GM18502 (cell line): ENCODE data around the gene RNU11.
"Not testable (repeated sequence)": the region's sequence is repeated elsewhere in the genome, so short reads cannot be mapped to it uniquely, and the experiment has no call there.

Source experiments
- ATAC-seq: cut with Tn5 transposase; IDR thresholded peaks from one replicate; pipeline ENCODE4 v1.9.1; 2021; ENCODE audit warnings: mild to moderate bottlenecking; ENCODE audit not compliant: unreplicated experiment, poor library complexity

The RNU11 gene

DNA sequence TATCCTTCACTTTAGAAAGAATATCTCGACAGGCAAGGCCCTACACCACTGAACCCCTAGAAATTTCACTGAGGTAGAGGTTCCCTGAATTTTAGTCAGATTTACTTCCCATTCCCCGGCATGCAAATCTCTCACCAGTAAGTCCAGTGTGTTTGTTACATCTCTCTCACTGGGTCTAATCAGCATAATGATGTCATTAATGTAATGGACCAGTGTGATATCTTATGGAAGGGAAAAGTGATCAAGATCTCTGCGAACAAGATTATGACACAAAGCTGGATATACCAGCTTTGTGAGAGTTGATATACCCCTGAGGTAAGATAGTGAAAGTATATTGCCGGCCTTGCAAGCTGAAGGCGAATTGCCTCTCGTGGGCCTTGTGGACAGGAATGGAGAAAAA is 7.9 kb downstream of the RNU11 start:
- ATAC-seq: no peak

DNA sequence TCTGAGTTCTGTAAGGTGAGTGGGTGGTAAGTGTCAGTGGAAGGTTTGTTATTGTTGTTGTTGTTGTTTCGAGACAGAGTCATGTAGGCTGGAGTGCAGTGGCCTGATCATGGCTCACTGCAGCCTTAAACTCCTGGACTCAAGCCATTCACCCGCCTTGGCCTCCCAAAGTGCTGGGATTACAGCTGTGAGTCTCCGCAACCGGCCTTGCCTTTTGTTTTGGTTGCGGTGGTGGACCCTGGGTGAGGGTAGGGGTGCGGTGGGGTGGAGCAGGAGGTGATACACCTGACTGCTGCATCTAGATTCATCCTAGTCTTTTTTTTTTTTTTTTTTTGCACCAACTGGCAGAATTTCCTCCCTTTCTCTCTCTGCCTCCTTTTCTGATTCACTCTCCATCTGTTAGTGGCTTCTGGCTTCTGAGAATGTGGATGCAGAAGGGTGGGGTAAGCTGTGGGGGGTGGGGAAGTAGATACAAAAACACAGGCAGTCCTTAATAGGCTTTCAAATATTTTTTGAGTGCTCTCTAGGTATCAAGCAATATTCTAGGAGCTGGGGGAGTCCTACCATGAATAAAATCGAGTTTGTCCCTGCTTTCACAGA is 15.6 kb downstream of the RNU11 start:
- ATAC-seq: no peak

DNA sequence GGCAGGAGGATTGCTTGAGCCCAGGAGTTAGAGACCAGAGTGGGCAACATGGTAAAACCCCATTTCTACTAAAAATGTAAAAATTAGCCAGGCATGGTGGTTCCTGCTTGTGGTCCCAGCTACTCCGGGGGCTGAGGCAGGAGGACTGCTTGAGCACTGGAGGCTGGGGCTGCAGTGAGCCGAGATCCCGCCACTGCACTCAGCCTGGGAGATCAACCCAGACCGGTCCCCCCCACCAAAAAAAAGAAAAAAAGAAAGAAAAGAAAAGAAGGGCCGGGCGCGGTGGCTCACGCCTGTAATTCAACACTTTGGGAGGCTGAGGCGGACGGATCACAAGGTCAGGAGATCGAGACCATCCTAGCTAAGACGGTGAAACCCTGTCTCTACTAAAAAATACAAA is 18.4 kb downstream of the RNU11 start:
- ATAC-seq: no peak

DNA sequence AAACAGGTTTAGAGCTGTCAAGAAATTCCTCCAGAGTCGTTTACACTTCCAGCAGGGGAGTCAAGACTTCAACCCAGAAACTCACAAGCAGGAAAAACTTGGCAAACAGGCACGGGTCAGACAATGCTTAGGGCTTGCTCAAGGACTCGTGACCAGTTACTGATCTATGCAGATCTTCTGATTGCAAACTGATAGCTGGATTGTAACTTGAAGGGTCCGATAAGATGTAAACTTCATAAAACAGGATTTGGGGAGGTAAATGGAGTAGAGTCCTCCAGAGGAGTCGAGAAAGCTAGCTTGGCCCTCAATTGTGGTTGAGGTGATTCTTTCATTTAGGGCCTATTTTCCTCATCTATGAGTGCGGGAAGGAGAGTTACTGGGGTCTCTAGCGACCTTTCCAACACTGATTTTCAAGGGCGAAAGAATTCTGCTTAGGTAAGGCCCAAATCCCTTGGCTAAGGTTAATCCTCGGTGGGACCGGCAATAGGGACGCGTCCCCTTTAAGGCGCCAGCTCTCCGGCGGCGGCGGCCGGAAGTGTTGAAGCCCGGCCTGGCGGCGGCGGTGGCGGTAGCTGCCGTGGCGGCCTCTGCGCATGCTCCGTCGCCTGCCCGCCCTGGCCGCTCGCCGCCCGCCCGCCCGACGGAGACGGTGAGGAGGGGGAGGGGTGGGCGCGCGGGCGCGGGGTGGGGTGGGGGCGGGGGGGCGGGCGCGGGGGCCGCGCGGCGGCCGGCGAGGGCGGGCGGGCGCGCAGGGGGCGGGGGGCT is 20.0 kb downstream of the RNU11 start, which contains the start of gene GMEB1:
GMEB1 (plus strand) TSS at position 594 of the 765 bp plus-strand sequence. CDS start 14,829 bp downstream, outside the sequence.
- peak; percentile 76 for ATAC-seq

DNA sequence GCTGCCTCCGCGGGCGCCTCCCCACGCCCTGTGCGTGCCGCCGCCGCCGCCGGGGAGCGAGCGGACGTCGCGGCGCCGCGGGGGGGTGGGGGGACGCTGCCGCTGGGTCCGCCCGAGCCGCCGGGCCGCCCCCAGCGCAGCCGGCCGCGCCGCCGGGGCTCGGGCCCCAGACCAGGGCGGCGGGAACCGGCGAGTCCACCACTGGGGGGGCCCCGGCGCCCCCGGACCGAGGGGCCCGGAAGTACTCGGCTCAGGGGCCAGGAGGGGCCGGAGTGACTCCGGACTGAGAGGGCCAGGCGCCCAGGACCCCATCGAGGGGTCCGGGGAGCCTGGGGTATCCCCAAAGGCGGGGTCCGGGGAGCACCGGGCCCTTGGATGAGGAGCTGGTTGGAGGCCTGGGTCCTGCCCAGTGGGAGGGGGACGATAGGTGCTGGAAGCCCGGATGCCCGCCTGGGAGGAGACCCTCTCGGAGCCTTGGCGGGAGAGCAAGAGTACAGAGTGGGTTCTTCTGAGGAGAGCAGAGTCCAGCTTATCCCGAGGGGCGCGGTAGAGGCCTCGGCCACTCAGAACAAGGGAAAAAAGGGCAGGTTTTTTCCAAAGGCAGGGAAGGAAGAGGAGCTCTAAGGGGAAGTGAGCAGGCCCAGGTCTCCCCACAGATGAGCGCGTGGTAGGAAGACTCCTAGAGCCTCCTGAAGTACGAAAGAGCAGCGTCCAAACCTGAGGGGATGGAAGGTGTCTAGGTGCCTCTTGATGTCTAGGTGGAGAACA is 20.7 kb downstream of the RNU11 start:
- peak; percentile 60 for ATAC-seq

DNA sequence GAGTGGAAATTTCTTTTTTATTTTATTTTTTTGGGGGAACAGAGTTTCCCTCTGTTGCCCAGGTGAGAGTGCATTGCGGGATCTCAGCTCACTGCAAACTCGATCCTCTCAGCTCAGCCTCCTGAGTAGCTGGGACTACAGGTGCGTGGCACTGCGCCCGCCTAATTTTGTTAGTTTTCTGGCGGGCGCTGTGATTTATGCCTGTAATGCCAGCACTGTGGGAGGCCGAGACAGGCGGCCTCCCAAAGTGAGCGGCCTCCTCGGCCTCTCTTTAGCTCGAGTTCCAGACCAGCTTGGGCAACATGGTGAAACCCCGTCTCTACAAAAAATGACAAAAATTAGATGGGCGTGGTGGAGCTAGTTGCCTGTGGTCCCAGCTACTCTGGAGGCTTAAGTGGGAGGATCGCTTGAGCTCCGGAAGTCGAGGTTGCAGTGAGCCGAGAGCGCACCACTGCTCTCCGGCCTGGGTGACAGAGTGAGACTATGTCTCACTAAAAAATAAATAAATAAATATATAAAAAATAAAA is 22.9 kb downstream of the RNU11 start:
- no peak for ATAC-seq

DNA sequence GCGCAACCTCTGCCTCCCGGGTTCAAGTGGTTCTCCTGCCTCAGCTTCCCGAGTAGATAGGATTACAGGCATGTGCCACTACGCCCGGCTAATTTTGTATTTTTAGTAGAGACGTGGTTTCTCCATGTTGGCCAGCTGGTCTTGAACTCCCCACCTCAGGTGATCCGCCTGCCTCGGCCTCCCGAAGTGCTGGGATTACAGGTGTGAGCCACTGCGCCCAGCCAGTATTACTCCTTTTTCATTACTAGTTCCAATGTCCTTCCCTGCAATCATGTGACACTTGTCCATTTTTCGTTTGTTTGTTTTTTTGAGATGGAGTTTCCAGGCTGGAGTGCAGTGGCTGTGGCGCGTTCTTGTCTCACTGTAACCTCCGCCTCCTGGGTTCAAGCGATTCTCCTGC is 24.6 kb downstream of the RNU11 start:
- not testable (repeated sequence) for ATAC-seq

DNA sequence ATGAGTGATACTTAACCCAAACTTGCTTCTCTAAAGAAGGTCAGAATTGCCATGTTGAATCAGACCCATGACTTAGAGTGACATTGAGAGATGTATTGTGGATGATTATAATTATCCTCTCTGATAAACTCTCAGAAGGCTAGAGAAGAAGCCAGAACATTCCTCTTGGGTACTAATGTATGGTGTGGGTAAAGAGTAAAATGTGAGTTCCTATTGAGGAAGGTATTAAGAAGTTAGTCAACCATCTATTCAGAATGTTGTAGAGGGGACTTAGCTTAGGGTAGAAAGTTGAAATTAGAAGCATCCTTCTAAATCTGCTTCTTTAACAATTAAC is 27.5 kb downstream of the RNU11 start:
- ATAC-seq: no peak

DNA sequence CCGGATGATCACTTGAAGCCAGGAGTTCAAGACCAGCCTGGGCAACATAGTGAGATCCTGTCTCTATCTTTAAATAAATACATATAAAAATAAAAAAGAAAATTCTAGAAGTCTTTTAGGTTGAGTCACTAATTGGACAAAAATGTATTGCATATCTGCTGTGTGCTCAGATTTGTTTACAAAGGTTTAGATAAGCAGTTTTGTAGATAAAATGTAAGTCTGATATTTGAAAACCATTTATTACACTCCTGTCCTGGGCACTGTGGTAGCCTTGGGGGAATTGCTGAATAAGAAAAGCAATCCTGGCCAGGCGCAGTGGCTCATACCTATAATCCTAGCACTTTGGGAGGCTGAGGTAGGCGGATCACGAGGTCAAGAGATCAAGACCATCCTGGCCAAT is 31.8 kb downstream of the RNU11 start:
- no peak for ATAC-seq

DNA sequence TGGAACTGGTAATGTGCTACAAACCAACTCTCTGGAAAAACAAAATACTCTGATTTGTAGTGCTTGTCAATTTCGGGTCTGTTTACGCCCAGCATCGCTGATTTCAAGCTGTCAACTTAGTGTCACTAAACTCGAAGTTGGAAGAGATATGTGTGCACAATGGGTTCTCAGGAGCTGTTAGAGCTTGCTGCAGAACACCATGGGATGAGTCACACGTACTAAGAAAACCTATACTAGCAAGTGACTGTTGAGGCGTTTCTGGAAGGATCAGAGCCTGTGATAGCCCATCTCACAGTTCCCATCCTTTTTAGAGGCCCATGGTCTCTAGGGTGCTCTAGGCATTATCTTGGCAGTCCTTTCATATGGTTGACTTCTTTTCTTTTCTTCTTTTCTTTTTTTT is 34.4 kb downstream of the RNU11 start:
- ATAC-seq: no peak

DNA sequence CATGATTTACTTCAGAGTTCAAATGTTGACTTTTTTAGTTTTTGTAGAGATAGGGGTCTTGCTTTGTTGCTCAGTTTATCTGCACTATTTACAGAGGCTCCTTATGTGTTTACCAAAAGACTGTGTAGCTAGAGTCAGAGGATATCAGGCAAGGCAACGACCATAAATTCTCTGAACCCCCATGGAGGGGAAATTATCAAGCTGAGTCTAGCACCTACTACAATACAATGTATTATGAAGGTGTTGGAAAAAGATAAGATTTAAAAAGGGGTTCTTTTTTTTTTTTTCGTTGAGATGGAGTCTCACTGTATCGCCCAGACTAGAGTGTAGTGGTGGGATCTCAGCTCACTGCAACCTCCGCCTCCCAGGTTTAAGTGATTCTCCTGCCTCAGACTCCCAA is 36.5 kb downstream of the RNU11 start:
- ATAC-seq: no peak

DNA sequence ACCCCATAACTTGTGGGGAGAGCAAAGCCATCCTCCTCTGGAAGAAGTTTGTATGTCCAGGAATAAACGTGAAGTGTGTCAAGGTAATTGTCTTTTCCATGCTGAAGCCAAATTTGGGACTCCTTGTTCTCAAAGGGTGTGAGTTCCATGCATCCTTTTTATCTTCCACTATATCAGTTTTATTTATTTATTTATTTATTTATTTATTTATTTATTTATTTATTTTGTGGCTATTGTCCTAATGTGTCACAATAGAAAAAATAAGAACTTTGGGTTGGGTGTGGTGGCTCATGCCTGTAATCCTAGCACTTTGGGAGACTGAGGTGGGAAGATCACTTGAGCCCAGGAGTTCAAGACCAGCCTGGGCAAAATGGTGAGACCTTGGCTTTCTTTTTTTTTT is 43.2 kb downstream of the RNU11 start:
- not testable (repeated sequence) for ATAC-seq
